PC-3 (cell line): ENCODE results near the gene AOAH. TPM values are rescaled to one million over a fixed set of nuclear protein-coding genes. Genes with fewer than 3 reads are reported as not detected.

Experiments
- ATAC-seq: fragments of 200-7000 bp; cut with Tn5 transposase; 2 replicates; pipeline ENCODE4 v1.9.1; 2020; ENCODE audit warnings: mild to moderate bottlenecking, moderate library complexity
- BruUV-seq: library from RNA; stranded (reverse); fragments of 400-500 nt; replicated peaks from 2 replicates; lab custom pipeline; 2021; lab: Mats Ljungman, UMichigan
- CTCF ChIA-PET: fragments of 300-600 bp; sonication (Branson Sonifier 250); formaldehyde crosslinking; loops from one replicate; lab custom pipeline; 2022; ENCODE audit warnings: antibody characterized with exemption; lab: Charles Lee
- POLR2A ChIA-PET: fragments of 300-600 bp; sonication (Branson Sonifier 250); formaldehyde crosslinking; loops from one replicate; lab custom pipeline; 2022; ENCODE audit warnings: antibody characterized with exemption; ENCODE audit not compliant: unreplicated experiment; lab: Charles Lee
- DNase-seq: peaks from one replicate; pipeline ENCODE4 v3.0.0-alpha.2; 2015
- H2AFZ ChIP-seq: fragments of 300-600 bp; sonication (generic); 2 replicates; pipeline ENCODE4 v1.6.0; 2016; ENCODE audit warnings: antibody characterized with exemption, low read length
- H3F3A ChIP-seq: fragments of 300-600 bp; sonication (generic); one replicate; pipeline ENCODE4 v1.6.0; 2017; ENCODE audit warnings: antibody characterized with exemption, low read length, control low read depth, mild to moderate bottlenecking; ENCODE audit not compliant: unreplicated experiment
- H3K27ac ChIP-seq: fragments of 300-600 bp; sonication (generic); 2 replicates; pipeline ENCODE4 v1.5.1; 2016; ENCODE audit warnings: mild to moderate bottlenecking, low read length
- H3K27me3 ChIP-seq: fragments of 300-600 bp; sonication (generic); 2 replicates; pipeline ENCODE4 v1.6.1; 2016; ENCODE audit warnings: low read length, mixed read lengths
- H3K36me3 ChIP-seq: fragments of 300-600 bp; sonication (generic); 2 replicates; pipeline ENCODE4 v1.6.1; 2016; ENCODE audit warnings: low read depth, mixed run types, low read length, mixed read lengths
- H3K4me1 ChIP-seq: fragments of 300-600 bp; sonication (generic); 2 replicates; pipeline ENCODE4 v1.5.1; 2016; ENCODE audit warnings: low read length; ENCODE audit not compliant: insufficient read depth
- H3K4me2 ChIP-seq: fragments of 300-600 bp; sonication (generic); 2 replicates; pipeline ENCODE4 v1.6.0; 2016; ENCODE audit warnings: low read length
- H3K4me3 ChIP-seq: fragments of 300-600 bp; sonication (generic); 2 replicates; pipeline ENCODE4 v1.5.1; 2016; ENCODE audit warnings: mild to moderate bottlenecking, low read length, mixed read lengths
- H3K79me2 ChIP-seq: fragments of 300-600 bp; sonication (generic); 2 replicates; pipeline ENCODE4 v1.6.1; 2017; ENCODE audit warnings: low read length, mixed read lengths
- H3K9ac ChIP-seq: fragments of 300-600 bp; sonication (generic); 2 replicates; pipeline ENCODE4 v1.6.0; 2016; ENCODE audit warnings: mild to moderate bottlenecking, low read length
- H3K9me2 ChIP-seq: fragments of 300-600 bp; sonication (generic); replicated peaks from 2 replicates; pipeline ENCODE4 v1.6.1; 2016; ENCODE audit warnings: mixed run types, low read length, mixed read lengths
- H3K9me3 ChIP-seq: fragments of 300-600 bp; sonication (generic); 2 replicates; pipeline ENCODE4 v1.6.1; 2016; ENCODE audit warnings: low read length, mixed read lengths
- H4K20me1 ChIP-seq: fragments of 300-600 bp; sonication (generic); 2 replicates; pipeline ENCODE4 v1.6.1; 2016; ENCODE audit warnings: low read length, mixed read lengths
- CTCF ChIP-seq: fragments of 300-600 bp; sonication (generic); conservative IDR thresholded peaks from 2 replicates; pipeline ENCODE4 v1.5.1; 2017; ENCODE audit warnings: antibody characterized with exemption, low read depth, mild to moderate bottlenecking, low read length
- EZH2 ChIP-seq: fragments of 300-600 bp; sonication (generic); IDR thresholded peaks from one replicate; pipeline ENCODE4 v1.6.1; 2017; ENCODE audit warnings: antibody characterized with exemption, mild to moderate bottlenecking, low read length; ENCODE audit not compliant: unreplicated experiment
- EZH2phosphoT487 ChIP-seq: fragments of 300-600 bp; sonication (generic); IDR thresholded peaks from 2 replicates; pipeline ENCODE4 v1.6.1; 2018; ENCODE audit warnings: mild to moderate bottlenecking, antibody characterized with exemption, low read length, borderline replicate concordance
- intact Hi-C: fragments of 100-400 bp; cut with micrococcal nuclease; formaldehyde crosslinking; loops from 2 replicates; pipeline ENCODE4 v1.9.0; 2023
- total RNA-seq: library from RNA; depleted of rRNA; stranded (reverse); fragments of >200 nt; gene quantifications from 2 replicates; pipeline ENCODE4 v1.2.3, GENCODE V29; 2014

AOAH gene
- total RNA-seq, 1 experiment from 2014 or later = not detected

DNA sequence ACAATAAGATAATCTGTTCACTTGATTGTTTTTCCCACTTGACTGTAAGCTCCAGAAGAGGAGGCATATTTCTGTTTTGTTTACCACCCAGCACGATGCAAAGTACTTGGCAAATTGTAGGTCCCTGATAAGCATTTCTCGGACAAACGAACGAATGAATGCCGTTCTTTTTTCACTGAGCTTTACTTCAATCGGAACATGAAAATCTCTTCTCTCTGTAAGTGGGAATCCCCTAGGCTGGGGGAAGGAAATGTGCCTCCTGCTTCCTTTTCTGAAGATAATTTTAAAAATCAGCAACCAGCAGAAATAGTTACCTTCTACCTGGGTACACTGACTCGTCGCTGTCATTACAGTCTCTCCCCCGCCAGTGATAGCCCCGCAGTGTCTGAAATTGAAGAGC lies 102.9 kb downstream of the AOAH start:
- no peak overlapping the region for H3K4me3 ChIP-seq
- no peaks in the 10 kb centered on the region for H3K9me2 ChIP-seq
- no peaks in the 10 kb centered on the region for H4K20me1 ChIP-seq
- no peaks in the 10 kb centered on the region for H3K4me1 ChIP-seq
- no peaks in the 10 kb centered on the region for H3F3A ChIP-seq
- BruUV-seq = no TSS peak
- H3K4me2 ChIP-seq = no peak overlapping the region
- DNase-seq = no peak
- ATAC-seq = no peak
- H3K36me3 ChIP-seq = no peaks in the 10 kb centered on the region
- H3K27me3 ChIP-seq = peaks cover 34% of the 10 kb centered on the region
- no peak overlapping the region for H3K9ac ChIP-seq
- TF ChIP-seq EZH2 (no peak), EZH2phosphoT487 (no peak), CTCF (no peak)
- no peaks in the 10 kb centered on the region for H3K79me2 ChIP-seq
- H3K9me3 ChIP-seq = no peaks in the 10 kb centered on the region
- intact Hi-C loops = no loop called here
- ChIA-PET POLR2A (no interaction called here), CTCF (no interaction called here)
- H2AFZ ChIP-seq = no peak overlapping the region
- no peak overlapping the region for H3K27ac ChIP-seq

DNA sequence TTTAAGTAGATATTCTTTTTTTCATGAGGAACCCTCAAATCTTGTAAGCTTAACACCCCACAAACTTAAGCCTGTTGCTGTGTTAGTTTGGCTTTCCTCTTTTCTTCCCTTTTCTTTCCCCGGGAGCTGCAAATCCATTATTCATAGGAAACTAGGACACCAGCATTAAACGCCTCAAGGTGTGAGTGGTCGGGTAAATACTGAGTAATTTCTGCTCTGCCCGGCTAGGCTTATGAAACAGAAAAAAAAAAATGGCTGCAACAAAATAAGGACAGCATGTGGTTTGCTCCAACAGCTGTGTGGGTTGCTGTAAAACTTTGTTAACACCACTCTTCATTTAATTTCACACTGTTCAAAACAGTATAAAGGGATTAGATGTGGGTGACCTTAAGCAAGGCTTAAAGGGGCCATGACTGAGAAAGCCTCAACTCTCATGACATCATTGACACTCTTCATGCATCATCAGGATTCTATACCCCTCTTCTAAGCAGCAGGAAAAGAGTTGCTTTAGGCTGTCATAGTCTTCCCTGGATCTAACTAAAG lies 104.1 kb downstream of the AOAH start:
- intact Hi-C loops = no loop called here

More for the DNA sequence above, 104.1 kb downstream of the AOAH start:
- BruUV-seq = no TSS peak
- H3K79me2 ChIP-seq = no peaks in the 10 kb centered on the region
- H3K9me3 ChIP-seq = no peaks in the 10 kb centered on the region
- ChIA-PET POLR2A (no interaction called here), CTCF (no interaction called here)
- no peak overlapping the region for H3K27ac ChIP-seq
- DNase-seq (no peak), ATAC-seq (no peak)
- peaks cover 29% of the 10 kb centered on the region for H3K27me3 ChIP-seq
- no peak for TF ChIP-seq EZH2phosphoT487
- TF ChIP-seq EZH2 = no peak
- no peak for TF ChIP-seq CTCF
- H3F3A ChIP-seq = no peaks in the 10 kb centered on the region
- H3K4me3 ChIP-seq = no peak overlapping the region
- no peaks in the 10 kb centered on the region for H3K9me2 ChIP-seq
- no peaks in the 10 kb centered on the region for H3K4me1 ChIP-seq
- no peak overlapping the region for H3K9ac ChIP-seq
- H2AFZ ChIP-seq = no peak overlapping the region
- H3K36me3 ChIP-seq = no peaks in the 10 kb centered on the region
- H3K4me2 ChIP-seq = no peak overlapping the region
- H4K20me1 ChIP-seq = no peaks in the 10 kb centered on the region
